Activated T-cell treated with anti-CD3 and anti-CD28 coated beads, Interleukin-2, amount 50 U/mL, for 1 hour (primary cell): ENCODE results near the gene EXD3.
A peak's percentile ranks its signal among the peaks of the same experiment; 100 is the strongest.

ENCODE experiments used
- DNase-seq: peaks from one replicate; pipeline ENCODE4 v3.0.0-alpha.2; 2020

EXD3 gene

GRCh38 chr9:137409515-137409914, 13.4 kb downstream of the EXD3 start:
- DNase-seq: no peak

GRCh38 chr9:137408651-137409405, 14.1 kb downstream of the EXD3 start:
- DNase-seq: no peak

- DNase-seq: no peak
These were observed 15.2 kb downstream of the EXD3 start for GRCh38 chr9:137407590-137408300.

GRCh38 chr9:137406876-137407589, 15.9 kb downstream of the EXD3 start:
- peak; percentile 75 for DNase-seq

- DNase-seq: no peak
These were observed 16.7 kb downstream of the EXD3 start for GRCh38 chr9:137406085-137406760.

GRCh38 chr9:137405677-137406081, 17.3 kb downstream of the EXD3 start:
- DNase-seq: no peak

GRCh38 chr9:137404961-137405567, 17.9 kb downstream of the EXD3 start:
- DNase-seq: no peak

GRCh38 chr9:137403269-137403668, 19.7 kb downstream of the EXD3 start:
- no peak for DNase-seq

GRCh38 chr9:137402746-137403145, 20.2 kb downstream of the EXD3 start:
- DNase-seq: no peak

- DNase-seq: no peak
These were observed 24.1 kb downstream of the EXD3 start for GRCh38 chr9:137398561-137399468.

- DNase-seq: no peak
These were observed 25.1 kb downstream of the EXD3 start for GRCh38 chr9:137397675-137398423.

- DNase-seq: no peak
These were observed 26.2 kb downstream of the EXD3 start for GRCh38 chr9:137396634-137397367.

GRCh38 chr9:137396227-137396626, 26.7 kb downstream of the EXD3 start:
- DNase-seq: no peak

- no peak for DNase-seq
These were observed 27.3 kb downstream of the EXD3 start for GRCh38 chr9:137395666-137396010.

- no peak for DNase-seq
These were observed 27.9 kb downstream of the EXD3 start for GRCh38 chr9:137394866-137395665.

- DNase-seq: no peak
These were observed 29.5 kb downstream of the EXD3 start for GRCh38 chr9:137393176-137394150.

- DNase-seq: no peak
These were observed 30.5 kb downstream of the EXD3 start for GRCh38 chr9:137392232-137393007.
